Activated B cell treated with CpG ODN at 0.5 μM for 24 hours (primary cell): Measurements from ENCODE around the gene ADAMTSL3. TPM values are rescaled to one million over a fixed set of nuclear protein-coding genes. Genes with fewer than 3 reads are reported as not detected.
"Not testable (repeated sequence)": the region's sequence is repeated elsewhere in the genome, so short reads cannot be mapped to it uniquely, and the experiment has no call there.

Source experiments
- ATAC-seq: fragments of 200-7000 bp; cut with Tn5 transposase; one replicate; pipeline ENCODE4 v1.10.0; 2021; ENCODE audit warnings: low read depth, mild to moderate bottlenecking, moderate library complexity
- CTCF ChIA-PET: fragments of 350-600 bp; sonication (Branson Sonifier 250); formaldehyde crosslinking; loops from one replicate; lab custom pipeline; 2021; ENCODE audit warnings: antibody characterized with exemption; lab: Charles Lee
- POLR2A ChIA-PET: fragments of 350-600 bp; sonication (Branson Sonifier 250); formaldehyde crosslinking; loops from one replicate; lab custom pipeline; 2021; ENCODE audit warnings: antibody characterized with exemption; lab: Charles Lee
- DNase-seq: peaks from one replicate; pipeline ENCODE4 v3.0.0; 2022
- H3K27ac Mint-ChIP-seq: one replicate; pipeline ENCODE4 v1.8.0; 2020; ENCODE audit warnings: mixed read lengths
- H3K27me3 Mint-ChIP-seq: one replicate; pipeline ENCODE4 v1.8.0; 2021; ENCODE audit warnings: mixed read lengths
- H3K36me3 Mint-ChIP-seq: one replicate; pipeline ENCODE4 v1.8.0; 2021; ENCODE audit warnings: low read depth, mixed read lengths
- H3K4me1 Mint-ChIP-seq: one replicate; pipeline ENCODE4 v1.8.0; 2021; ENCODE audit warnings: mixed read lengths
- H3K4me3 Mint-ChIP-seq: one replicate; pipeline ENCODE4 v1.8.0; 2020; ENCODE audit warnings: mild to moderate bottlenecking, mixed read lengths
- H3K9me3 Mint-ChIP-seq: one replicate; pipeline ENCODE4 v1.8.0; 2020; ENCODE audit warnings: mixed read lengths
- intact Hi-C: fragments of 100-400 bp; cut with micrococcal nuclease; formaldehyde crosslinking; loops from one replicate; pipeline ENCODE4 v1.15.1; 2024
- total RNA-seq: library from RNA; stranded (reverse); gene quantifications from 2 replicates; pipeline ENCODE4 v1.2.3, GENCODE V29; 2022
- TF ChIP-seq, protein P1 (sequence below): fragments of 200-600 bp; IDR thresholded peaks from one replicate; pipeline ENCODE4 v1.8.0; 2022; ENCODE audit warnings: antibody characterized with exemption, mild to moderate bottlenecking

ADAMTSL3 gene
- total RNA-seq, 1 donor from 2014 or later, result not detected

DNA sequence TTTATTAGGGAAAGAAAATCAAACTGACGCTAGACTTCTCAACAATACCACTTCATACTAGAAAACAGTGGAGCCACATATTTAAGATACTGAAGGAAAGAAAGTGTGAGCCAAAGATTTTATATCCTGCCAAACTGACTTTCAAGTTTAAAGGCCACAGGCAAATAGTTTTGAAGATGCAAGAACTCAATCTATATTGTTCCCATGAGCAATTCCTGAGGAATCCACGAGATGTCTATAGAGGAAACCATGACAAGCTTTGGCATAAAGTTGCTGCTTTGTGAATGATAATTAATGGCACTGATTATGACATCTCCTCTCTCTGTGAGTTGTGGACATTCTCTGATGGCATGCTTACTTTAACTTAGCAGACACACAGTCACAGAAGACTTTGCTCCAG, 305.6 kb downstream of the ADAMTSL3 start:
- POLR2A ChIA-PET, result no interaction called here
- no peaks in the 10 kb centered on the region for H3K36me3 Mint-ChIP-seq

DNA sequence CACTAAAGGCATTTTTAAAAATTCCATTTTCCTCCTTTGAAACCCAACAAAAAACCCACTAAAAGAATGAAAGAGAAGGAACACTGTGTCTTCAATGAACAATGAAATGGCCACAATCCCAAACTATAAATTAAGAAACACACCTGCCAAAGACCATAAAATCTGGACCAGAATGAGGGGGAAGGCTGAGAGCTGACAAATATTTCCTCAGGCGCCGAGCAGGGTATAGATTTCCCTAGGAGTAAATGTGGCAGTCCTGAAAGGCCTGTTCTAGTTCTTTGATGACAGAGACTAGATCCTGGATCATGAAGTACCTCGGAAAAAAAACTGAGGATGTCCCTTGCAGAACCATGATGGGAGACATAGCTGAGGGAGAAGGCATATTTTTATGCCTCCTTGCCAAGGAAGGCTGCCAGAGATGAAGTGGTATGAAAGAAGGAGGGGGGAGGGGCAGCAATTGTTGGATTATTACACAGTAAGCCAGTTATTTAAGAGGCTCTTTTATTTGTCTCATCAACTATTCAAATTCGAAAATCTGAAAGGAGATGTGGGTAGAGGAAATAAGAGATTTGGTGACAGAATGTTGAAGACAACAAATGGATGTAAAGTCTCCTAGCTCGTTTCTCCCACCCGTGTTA, 306.4 kb downstream of the ADAMTSL3 start:
- Mint-ChIP-seq H3K36me3 (no peaks in the 10 kb centered on the region), H3K9me3 (peaks cover 6% of the 10 kb centered on the region), H3K27ac (no peak overlapping the region), H3K4me3 (no peak overlapping the region), H3K4me1 (peaks cover 6% of the 10 kb centered on the region), H3K27me3 (peaks cover 5% of the 10 kb centered on the region)
- TF ChIP-seq, protein P1, sequence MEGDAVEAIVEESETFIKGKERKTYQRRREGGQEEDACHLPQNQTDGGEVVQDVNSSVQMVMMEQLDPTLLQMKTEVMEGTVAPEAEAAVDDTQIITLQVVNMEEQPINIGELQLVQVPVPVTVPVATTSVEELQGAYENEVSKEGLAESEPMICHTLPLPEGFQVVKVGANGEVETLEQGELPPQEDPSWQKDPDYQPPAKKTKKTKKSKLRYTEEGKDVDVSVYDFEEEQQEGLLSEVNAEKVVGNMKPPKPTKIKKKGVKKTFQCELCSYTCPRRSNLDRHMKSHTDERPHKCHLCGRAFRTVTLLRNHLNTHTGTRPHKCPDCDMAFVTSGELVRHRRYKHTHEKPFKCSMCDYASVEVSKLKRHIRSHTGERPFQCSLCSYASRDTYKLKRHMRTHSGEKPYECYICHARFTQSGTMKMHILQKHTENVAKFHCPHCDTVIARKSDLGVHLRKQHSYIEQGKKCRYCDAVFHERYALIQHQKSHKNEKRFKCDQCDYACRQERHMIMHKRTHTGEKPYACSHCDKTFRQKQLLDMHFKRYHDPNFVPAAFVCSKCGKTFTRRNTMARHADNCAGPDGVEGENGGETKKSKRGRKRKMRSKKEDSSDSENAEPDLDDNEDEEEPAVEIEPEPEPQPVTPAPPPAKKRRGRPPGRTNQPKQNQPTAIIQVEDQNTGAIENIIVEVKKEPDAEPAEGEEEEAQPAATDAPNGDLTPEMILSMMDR, result no peak
- POLR2A ChIA-PET, result no interaction called here
- DNase-seq (no peak), ATAC-seq (no peak)
- intact Hi-C loops, result no loop called here
- CTCF ChIA-PET, result no interaction called here

More for the DNA sequence above, 305.6 kb downstream of the ADAMTSL3 start:
- no peak overlapping the region for H3K27ac Mint-ChIP-seq
- peaks cover 6% of the 10 kb centered on the region for H3K4me1 Mint-ChIP-seq
- CTCF ChIA-PET, result no interaction called here
- intact Hi-C loops, result no loop called here
- TF ChIP-seq, protein P1, result no peak
- H3K9me3 Mint-ChIP-seq, result peaks cover 4% of the 10 kb centered on the region
- H3K27me3 Mint-ChIP-seq, result peaks cover 5% of the 10 kb centered on the region
- DNase-seq, result no peak
- no peak for ATAC-seq
- no peak overlapping the region for H3K4me3 Mint-ChIP-seq

DNA sequence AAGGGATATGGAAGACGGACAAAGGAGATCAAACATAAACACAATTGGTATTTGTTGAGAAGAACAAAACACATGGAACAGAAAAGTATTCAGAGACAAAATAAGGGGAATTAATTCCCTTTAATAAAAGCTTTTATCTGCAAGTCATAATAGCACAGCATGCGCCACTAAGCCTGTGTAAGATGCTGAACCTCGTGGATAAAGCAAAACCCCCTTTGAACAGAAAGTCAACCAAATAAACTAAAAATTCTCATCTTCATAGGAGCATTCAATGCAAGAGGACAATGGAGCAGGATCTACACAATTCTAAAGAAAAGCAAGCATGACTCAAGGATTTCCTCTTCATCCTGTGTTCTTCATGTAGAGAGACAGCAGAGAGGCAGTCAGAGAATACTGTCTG, 307.4 kb downstream of the ADAMTSL3 start:
- no peak for DNase-seq
- TF ChIP-seq, protein P1, result no peak
- POLR2A ChIA-PET, result no interaction called here
- ATAC-seq, result no peak
- H3K9me3 Mint-ChIP-seq, result peaks cover 15% of the 10 kb centered on the region
- H3K4me3 Mint-ChIP-seq, result no peak overlapping the region
- peaks cover 5% of the 10 kb centered on the region for H3K27me3 Mint-ChIP-seq
- intact Hi-C loops, result no loop called here
- CTCF ChIA-PET, result no interaction called here
- no peaks in the 10 kb centered on the region for H3K4me1 Mint-ChIP-seq
- no peak overlapping the region for H3K27ac Mint-ChIP-seq
- H3K36me3 Mint-ChIP-seq, result no peaks in the 10 kb centered on the region

DNA sequence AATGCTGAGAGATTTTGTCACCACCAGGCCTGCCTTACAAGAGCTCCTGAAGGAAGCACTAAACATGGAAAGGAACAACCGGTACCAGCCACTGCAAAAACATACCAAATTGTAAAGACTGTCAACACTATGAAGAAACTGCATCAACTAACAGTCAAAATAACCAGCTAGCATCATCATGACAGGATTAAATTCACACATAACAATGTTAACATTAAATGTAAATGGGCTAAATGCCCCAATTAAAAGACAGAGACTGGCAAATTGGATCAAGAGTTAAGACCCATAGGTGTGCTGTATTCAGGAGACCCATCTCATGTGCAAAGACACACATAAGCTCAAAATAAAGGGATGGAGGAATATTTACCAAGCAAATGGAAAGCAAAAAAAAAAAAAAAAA, 311.0 kb downstream of the ADAMTSL3 start:
- H3K4me3 Mint-ChIP-seq, H3K36me3 Mint-ChIP-seq, CTCF ChIA-PET, H3K27ac Mint-ChIP-seq, DNase-seq, H3K4me1 Mint-ChIP-seq, H3K27me3 Mint-ChIP-seq, intact Hi-C loops, ATAC-seq, POLR2A ChIA-PET: not testable (repeated sequence)
- H3K9me3 Mint-ChIP-seq, result peaks cover 19% of the 10 kb centered on the region

DNA sequence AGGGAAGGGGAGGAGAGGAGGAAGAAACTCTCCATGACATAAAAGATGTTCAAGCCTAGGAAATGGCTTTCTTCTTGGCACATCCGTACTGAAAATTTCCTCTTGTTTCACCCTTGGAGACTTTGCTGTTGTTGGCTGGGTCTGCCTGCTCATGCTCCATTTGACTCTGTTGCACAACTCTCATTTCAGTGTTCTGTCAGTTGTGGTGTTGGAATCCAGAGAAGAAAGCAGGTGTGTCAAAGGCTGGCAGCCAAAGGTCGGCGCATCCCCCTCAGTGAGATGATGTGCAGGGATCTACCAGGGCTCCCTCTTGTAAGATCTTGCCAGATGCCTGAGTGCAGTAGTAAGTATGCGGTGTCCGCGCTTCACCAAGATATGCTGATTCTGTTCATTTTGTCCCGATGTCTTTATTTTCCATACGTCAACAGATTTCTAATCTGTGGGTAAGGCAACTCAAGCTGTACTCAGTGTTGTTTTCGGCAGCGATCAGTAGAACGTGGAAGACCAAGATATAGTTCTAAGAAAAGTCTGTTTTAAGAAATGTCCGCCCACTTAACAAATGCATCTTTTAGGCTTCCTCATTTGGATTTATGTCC, 316.5 kb downstream of the ADAMTSL3 start:
- Mint-ChIP-seq H3K36me3 (no peaks in the 10 kb centered on the region), H3K9me3 (peaks cover 12% of the 10 kb centered on the region), H3K27ac (no peak overlapping the region), H3K27me3 (no peaks in the 10 kb centered on the region), H3K4me3 (no peak overlapping the region), H3K4me1 (no peaks in the 10 kb centered on the region)
- TF ChIP-seq, protein P1, result no peak
- DNase-seq (no peak), ATAC-seq (no peak)
- ChIA-PET POLR2A (no interaction called here), CTCF (no interaction called here)
- intact Hi-C loops, result no loop called here
